SK-N-SH (cell line): Measurements from ENCODE around the gene CAV3. TPM values are rescaled to one million over a fixed set of nuclear protein-coding genes. Genes with fewer than 3 reads are reported as not detected.

Source experiments
- CTCF ChIA-PET: fragments of 300-600, 350-600 bp; formaldehyde crosslinking; extraction: SDS; loops from one replicate; lab custom pipeline; 2021; lab: Yijun Ruan, JAX
- POLR2A ChIA-PET: fragments of 350-600 bp; sonication (Branson Sonifier 250); formaldehyde crosslinking; extraction: SDS; loops from one replicate; lab custom pipeline; 2020; ENCODE audit warnings: antibody characterized with exemption, inconsistent platforms; lab: Yijun Ruan, JAX
- DNase-seq: peaks from one replicate; pipeline ENCODE4 v3.0.0; 2012
- H2AFZ ChIP-seq: fragments of 200-600 bp; sonication (generic); 2 replicates; pipeline ENCODE4 v1.8.1; 2016; ENCODE audit warnings: antibody characterized with exemption, mild to moderate bottlenecking, low read depth
- H3F3A ChIP-seq: fragments of 200-600 bp; sonication (generic); replicated peaks from 2 replicates; pipeline ENCODE3; 2016; ENCODE audit warnings: antibody characterized with exemption, mild to moderate bottlenecking; ENCODE audit not compliant: insufficient read depth
- H3K27ac ChIP-seq, 2 experiments: fragments of 200-500 bp in 1 of 2; fragments of 200-600 bp in 1 of 2; sonication (Bioruptor generic) in 1 of 2; sonication (generic), shearing (Covaris generic) in 1 of 2; 2 replicates each; pipeline versions ENCODE4 v1.5.1 to v1.6.1; 2014 to 2016; ENCODE audit warnings: low read depth in 2 of 2, inconsistent platforms in 1 of 2, low read length in 1 of 2, mild to moderate bottlenecking in 1 of 2, mixed read lengths in 1 of 2
- H3K27me3 ChIP-seq: fragments of 200-600 bp; sonication (generic), shearing (Covaris generic); 2 replicates; pipeline ENCODE4 v1.6.1; 2016; ENCODE audit warnings: mixed run types; ENCODE audit not compliant: insufficient read depth
- H3K36me3 ChIP-seq, 2 experiments: fragments of 200-500 bp in 1 of 2; fragments of 200-600 bp in 1 of 2; sonication (Bioruptor generic) in 1 of 2; sonication (generic) in 1 of 2; replicated peaks in 1 of 2; 2 replicates each; pipeline versions ENCODE3 to v1.5.1; 2014 to 2016; ENCODE audit warnings: low read length in 1 of 2, mild to moderate bottlenecking in 1 of 2; ENCODE audit not compliant: insufficient read depth in 2 of 2, control insufficient read depth in 1 of 2
- H3K4me1 ChIP-seq, 2 experiments: fragments of 200-500 bp in 1 of 2; fragments of 200-600 bp in 1 of 2; sonication (Bioruptor generic) in 1 of 2; sonication (generic), shearing (Covaris generic) in 1 of 2; 2 replicates each; pipeline versions ENCODE4 v1.5.1 to v1.6.1; 2014 to 2016; ENCODE audit warnings: low read depth in 1 of 2, low read length in 1 of 2, mixed run types in 1 of 2; ENCODE audit not compliant: insufficient read depth in 2 of 2, control insufficient read depth in 1 of 2
- H3K4me2 ChIP-seq: fragments of 200-600 bp; sonication (generic), shearing (Covaris generic); 2 replicates; pipeline ENCODE4 v1.6.1; 2017; ENCODE audit warnings: mixed run types
- H3K4me3 ChIP-seq, 2 experiments: fragments of 200-500 bp in 1 of 2; fragments of 200-600 bp in 1 of 2; sonication (Bioruptor generic) in 1 of 2; sonication (generic), shearing (Covaris generic) in 1 of 2; 2 replicates each; pipeline versions ENCODE4 v1.5.1 to v1.8.1; 2014 to 2016; ENCODE audit warnings: low read depth in 2 of 2, inconsistent platforms in 1 of 2, low read length in 1 of 2, mild to moderate bottlenecking in 1 of 2, mixed read lengths in 1 of 2, moderate library complexity in 1 of 2
- H3K79me2 ChIP-seq: fragments of 200-600 bp; sonication (generic); 2 replicates; pipeline ENCODE4 v1.8.1; 2017; ENCODE audit warnings: mild to moderate bottlenecking; ENCODE audit not compliant: insufficient read depth
- H3K9ac ChIP-seq: fragments of 200-600 bp; sonication (generic); 2 replicates; pipeline ENCODE4 v1.6.1; 2017; ENCODE audit warnings: mixed run types
- H3K9me2 ChIP-seq: fragments of 200-600 bp; sonication (generic); 2 replicates; pipeline ENCODE4 v1.6.1; 2017; ENCODE audit warnings: mixed run types
- H3K9me3 ChIP-seq: fragments of 200-600 bp; sonication (generic); 2 replicates; pipeline ENCODE4 v1.6.1; 2017; ENCODE audit warnings: mixed run types, mild to moderate bottlenecking, moderate library complexity
- H4K20me1 ChIP-seq: fragments of 200-600 bp; sonication (generic); 2 replicates; pipeline ENCODE4 v1.6.1; 2017; ENCODE audit warnings: mild to moderate bottlenecking, mixed run types; ENCODE audit not compliant: insufficient read depth
- EZH2phosphoT487 ChIP-seq: fragments of 200-600 bp; sonication (generic); IDR thresholded peaks from 2 replicates; pipeline ENCODE4 v1.6.1; 2017; ENCODE audit warnings: low read depth, mixed run types, mild to moderate bottlenecking, antibody characterized with exemption, moderate library complexity, borderline replicate concordance
- GABPA ChIP-seq: IDR thresholded peaks from 2 replicates; pipeline ENCODE4 v1.4.0; 2012; ENCODE audit warnings: low read depth, mild to moderate bottlenecking
- GATA2 ChIP-seq: sonication (generic); formaldehyde crosslinking; IDR thresholded peaks from 2 replicates; pipeline ENCODE4 v1.5.0; 2020; ENCODE audit warnings: mild to moderate bottlenecking, missing genetic modification reagents
- POLR2AphosphoS5 ChIP-seq: IDR thresholded peaks from 2 replicates; pipeline ENCODE4 v1.6.1; 2012; ENCODE audit warnings: low read depth, low read length
- RFX5 ChIP-seq: IDR thresholded peaks from 2 replicates; pipeline ENCODE4 v1.6.1; 2012; ENCODE audit warnings: mild to moderate bottlenecking, improper control_type of control experiment, low read length
- SMC3 ChIP-seq: IDR thresholded peaks from 2 replicates; pipeline ENCODE4 v1.6.1; 2012; ENCODE audit warnings: low read depth, low read length, improper control_type of control experiment
- WGBS: methylation state at CpG from one replicate; pipeline ENCODE4 v1.1.6; 2017; ENCODE audit warnings: low lambda C conversion rate; 5-methylcytosine and 5-hydroxymethylcytosine counted together
- polyA plus RNA-seq, 3 experiments: library from polyadenylated mRNA; depleted of rRNA; stranded (reverse); fragments of >200 nt; gene quantifications; 2 replicates each; pipeline ENCODE4 v1.2.3, GENCODE V29; 2012
- TF ChIP-seq, protein P1 (sequence below): IDR thresholded peaks from 2 replicates; pipeline ENCODE4 v1.6.1; 2012; ENCODE audit warnings: mild to moderate bottlenecking, low read depth, low read length, moderate library complexity
- TF ChIP-seq, protein P2 (sequence below): fragments of 200-600 bp; sonication (generic); IDR thresholded peaks from 2 replicates; pipeline ENCODE4 v1.6.1; 2017; ENCODE audit warnings: antibody characterized with exemption, mild to moderate bottlenecking, moderate library complexity
- TF ChIP-seq, protein P3 (sequence below): fragments of 150-350 bp; IDR thresholded peaks from 2 replicates; pipeline ENCODE4 v1.6.1; 2016; ENCODE audit warnings: mild to moderate bottlenecking, low read depth, low read length

CAV3 gene
- polyA plus RNA-seq, 1 of the 3 experiments (the other 2 are of a cell fraction): not detected

DNA sequence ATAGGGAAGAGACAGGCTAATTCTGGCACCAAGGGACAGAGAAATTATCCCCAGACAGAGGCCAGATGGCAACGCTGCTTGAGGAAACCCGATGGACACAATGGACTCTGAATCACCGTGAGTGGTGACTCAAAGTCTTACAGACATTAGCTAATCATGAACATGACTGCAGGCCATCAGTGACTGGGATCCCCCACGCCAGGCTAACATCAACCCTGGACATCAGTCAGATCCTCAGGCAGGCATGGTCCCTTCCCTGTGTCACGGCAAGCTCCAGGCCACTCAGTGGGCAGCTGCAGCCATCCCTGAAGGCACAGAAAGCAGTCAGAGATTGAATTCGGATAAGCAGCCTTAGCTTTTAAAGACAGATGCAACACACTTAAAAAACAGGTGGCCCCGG is 59.6 kb downstream of the CAV3 start (continued):
- TF ChIP-seq, protein P1, sequence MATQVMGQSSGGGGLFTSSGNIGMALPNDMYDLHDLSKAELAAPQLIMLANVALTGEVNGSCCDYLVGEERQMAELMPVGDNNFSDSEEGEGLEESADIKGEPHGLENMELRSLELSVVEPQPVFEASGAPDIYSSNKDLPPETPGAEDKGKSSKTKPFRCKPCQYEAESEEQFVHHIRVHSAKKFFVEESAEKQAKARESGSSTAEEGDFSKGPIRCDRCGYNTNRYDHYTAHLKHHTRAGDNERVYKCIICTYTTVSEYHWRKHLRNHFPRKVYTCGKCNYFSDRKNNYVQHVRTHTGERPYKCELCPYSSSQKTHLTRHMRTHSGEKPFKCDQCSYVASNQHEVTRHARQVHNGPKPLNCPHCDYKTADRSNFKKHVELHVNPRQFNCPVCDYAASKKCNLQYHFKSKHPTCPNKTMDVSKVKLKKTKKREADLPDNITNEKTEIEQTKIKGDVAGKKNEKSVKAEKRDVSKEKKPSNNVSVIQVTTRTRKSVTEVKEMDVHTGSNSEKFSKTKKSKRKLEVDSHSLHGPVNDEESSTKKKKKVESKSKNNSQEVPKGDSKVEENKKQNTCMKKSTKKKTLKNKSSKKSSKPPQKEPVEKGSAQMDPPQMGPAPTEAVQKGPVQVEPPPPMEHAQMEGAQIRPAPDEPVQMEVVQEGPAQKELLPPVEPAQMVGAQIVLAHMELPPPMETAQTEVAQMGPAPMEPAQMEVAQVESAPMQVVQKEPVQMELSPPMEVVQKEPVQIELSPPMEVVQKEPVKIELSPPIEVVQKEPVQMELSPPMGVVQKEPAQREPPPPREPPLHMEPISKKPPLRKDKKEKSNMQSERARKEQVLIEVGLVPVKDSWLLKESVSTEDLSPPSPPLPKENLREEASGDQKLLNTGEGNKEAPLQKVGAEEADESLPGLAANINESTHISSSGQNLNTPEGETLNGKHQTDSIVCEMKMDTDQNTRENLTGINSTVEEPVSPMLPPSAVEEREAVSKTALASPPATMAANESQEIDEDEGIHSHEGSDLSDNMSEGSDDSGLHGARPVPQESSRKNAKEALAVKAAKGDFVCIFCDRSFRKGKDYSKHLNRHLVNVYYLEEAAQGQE: no peak
- TF ChIP-seq, protein P2, sequence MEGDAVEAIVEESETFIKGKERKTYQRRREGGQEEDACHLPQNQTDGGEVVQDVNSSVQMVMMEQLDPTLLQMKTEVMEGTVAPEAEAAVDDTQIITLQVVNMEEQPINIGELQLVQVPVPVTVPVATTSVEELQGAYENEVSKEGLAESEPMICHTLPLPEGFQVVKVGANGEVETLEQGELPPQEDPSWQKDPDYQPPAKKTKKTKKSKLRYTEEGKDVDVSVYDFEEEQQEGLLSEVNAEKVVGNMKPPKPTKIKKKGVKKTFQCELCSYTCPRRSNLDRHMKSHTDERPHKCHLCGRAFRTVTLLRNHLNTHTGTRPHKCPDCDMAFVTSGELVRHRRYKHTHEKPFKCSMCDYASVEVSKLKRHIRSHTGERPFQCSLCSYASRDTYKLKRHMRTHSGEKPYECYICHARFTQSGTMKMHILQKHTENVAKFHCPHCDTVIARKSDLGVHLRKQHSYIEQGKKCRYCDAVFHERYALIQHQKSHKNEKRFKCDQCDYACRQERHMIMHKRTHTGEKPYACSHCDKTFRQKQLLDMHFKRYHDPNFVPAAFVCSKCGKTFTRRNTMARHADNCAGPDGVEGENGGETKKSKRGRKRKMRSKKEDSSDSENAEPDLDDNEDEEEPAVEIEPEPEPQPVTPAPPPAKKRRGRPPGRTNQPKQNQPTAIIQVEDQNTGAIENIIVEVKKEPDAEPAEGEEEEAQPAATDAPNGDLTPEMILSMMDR: no peak
- no peak for TF ChIP-seq SMC3
- no peak for TF ChIP-seq EZH2phosphoT487
- no peak for TF ChIP-seq RFX5
- TF ChIP-seq, protein P3, sequence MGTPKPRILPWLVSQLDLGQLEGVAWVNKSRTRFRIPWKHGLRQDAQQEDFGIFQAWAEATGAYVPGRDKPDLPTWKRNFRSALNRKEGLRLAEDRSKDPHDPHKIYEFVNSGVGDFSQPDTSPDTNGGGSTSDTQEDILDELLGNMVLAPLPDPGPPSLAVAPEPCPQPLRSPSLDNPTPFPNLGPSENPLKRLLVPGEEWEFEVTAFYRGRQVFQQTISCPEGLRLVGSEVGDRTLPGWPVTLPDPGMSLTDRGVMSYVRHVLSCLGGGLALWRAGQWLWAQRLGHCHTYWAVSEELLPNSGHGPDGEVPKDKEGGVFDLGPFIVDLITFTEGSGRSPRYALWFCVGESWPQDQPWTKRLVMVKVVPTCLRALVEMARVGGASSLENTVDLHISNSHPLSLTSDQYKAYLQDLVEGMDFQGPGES: no peak

DNA sequence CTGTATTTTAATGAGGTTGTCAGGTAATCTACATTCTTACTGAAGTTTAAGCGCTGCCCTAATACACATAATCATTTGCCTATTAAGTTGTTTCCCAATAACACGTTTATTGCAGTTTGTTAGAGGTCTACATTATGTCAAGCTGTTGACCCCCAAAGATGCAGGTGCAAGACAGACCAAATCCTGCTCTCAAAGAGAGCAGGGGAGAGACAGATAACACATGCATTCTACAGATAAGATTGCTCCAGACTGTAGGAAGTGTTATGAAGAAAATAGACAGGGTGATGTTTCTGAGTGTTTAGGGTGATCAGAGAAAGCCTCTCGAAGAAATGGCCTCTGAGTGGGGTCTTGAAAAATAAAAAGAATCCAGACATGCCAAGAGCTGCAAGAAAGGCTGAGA is 60.6 kb downstream of the CAV3 start:
- POLR2A ChIA-PET: no interaction called here
- Histone ChIP-seq H3K36me3 (peaks cover 0 to 3% of the 10 kb centered on the region in 2 experiments), H3K27ac (peak overlapping the region in 1 of 2 experiments; percentile 59; a peak in 2 of 4 replicates), H3K9ac (no peak overlapping the region), H2AFZ (no peak overlapping the region), H3K4me2 (no peak overlapping the region), H3K9me3 (0 out of 2 replicates have a peak, but pooled peaks cover 2% of the 10 kb centered on the region), H3F3A (peaks cover 4% of the 10 kb centered on the region), H3K27me3 (no peaks in the 10 kb centered on the region), H3K79me2 (no peaks in the 10 kb centered on the region), H3K9me2 (no peaks in the 10 kb centered on the region), H3K4me1 (peaks cover 0 to 20% of the 10 kb centered on the region in 2 experiments; a peak in 2 of 4 replicates), H3K4me3 (no peak overlapping the region), H4K20me1 (no peaks in the 10 kb centered on the region)
- no peak for DNase-seq
- WGBS: 87% methylated on average over 3 of the region's 3 CpGs
- TF ChIP-seq, protein P2: no peak
- TF ChIP-seq GABPA (no peak), POLR2AphosphoS5 (no peak), SMC3 (no peak), EZH2phosphoT487 (no peak), GATA2 (CRISPR knock-in tag) (no peak)
- CTCF ChIA-PET: interaction anchor here (1.1 to 3.0 kb wide), 4 partner anchors 10 to 25 kb away, joined by 3 to 14 read pairs (median 4); partner anchors contain the start of gene OXTR

Other genes with a start within 250 kb of the CAV3 start
- gene LMCD1, start 232.0 kb upstream of the CAV3 start, polyA plus RNA-seq (2012; rRNA removed): 23.6 and 26.5 TPM in 2 replicates
- 0.18 and 0.26 TPM in 2 replicates for gene SSUH2, start 89.0 kb upstream of the CAV3 start, polyA plus RNA-seq (2012; rRNA removed)
- gene OXTR, start 35.8 kb downstream of the CAV3 start, polyA plus RNA-seq (2012; rRNA removed): 1.8 and 2.5 TPM in 2 replicates
- 5.7 and 6.5 TPM in 2 replicates for gene RAD18, start 229.7 kb downstream of the CAV3 start, polyA plus RNA-seq (2012; rRNA removed)